NCI-H1105 (cell line): ENCODE data around the gene OLFM3.

Experiments
- DNase-seq: peaks from one replicate; lab custom pipeline; 2025; lab: John Stamatoyannopoulos, UW

The OLFM3 gene

GRCh38 chr1:101996825-101997465, at the start of gene OLFM3:
OLFM3 (minus strand) TSS chr1:101996926.
- peak; percentile 59 for DNase-seq

GRCh38 chr1:102045752-102046151, 49.0 kb upstream of the OLFM3 start:
- DNase-seq: no peak

DNA sequence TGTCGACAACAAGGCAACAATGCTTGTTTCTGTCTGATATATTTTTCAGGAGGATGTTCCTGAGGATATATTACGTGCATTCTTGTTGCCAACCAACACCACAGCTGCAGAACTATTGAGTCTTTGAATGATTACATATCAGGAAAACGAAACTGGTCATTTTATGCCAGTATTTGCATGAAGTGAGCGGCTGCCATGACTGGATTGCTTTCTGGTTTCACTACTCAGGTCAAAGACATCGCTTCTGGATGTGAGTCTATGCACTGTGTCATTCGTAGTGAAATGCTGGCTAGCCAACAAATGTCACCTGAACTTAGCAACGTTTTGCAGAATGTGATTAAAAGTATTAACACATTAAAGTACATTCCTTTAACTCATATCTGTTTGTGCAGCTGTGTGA, 35.8 kb upstream of the OLFM3 start:
- DNase-seq: no peak

GRCh38 chr1:102019530-102019929, 22.8 kb upstream of the OLFM3 start:
- no peak for DNase-seq

- no peak for DNase-seq
Measured at GRCh38 chr1:102015728-102016127, 19.0 kb upstream of the OLFM3 start.

DNA sequence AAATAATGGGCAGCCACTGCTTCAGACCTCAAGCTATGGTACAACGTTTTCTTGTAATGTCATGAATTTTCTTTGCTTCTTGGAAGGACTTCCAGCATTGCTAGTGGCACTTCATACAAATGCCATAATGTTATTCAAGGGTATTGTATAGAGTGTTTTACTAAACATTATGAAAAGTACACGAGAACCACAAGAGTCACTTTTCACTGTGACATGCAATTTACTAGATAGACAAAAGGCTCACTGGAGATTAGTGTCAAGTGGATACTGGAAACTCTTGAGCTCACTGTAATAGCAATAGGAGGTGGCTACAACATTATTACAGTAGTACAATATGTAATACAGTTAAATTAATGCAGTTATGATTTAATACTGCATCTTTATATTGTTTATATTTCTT, 5.3 kb upstream of the OLFM3 start:
- peak; percentile 55 for DNase-seq

DNA sequence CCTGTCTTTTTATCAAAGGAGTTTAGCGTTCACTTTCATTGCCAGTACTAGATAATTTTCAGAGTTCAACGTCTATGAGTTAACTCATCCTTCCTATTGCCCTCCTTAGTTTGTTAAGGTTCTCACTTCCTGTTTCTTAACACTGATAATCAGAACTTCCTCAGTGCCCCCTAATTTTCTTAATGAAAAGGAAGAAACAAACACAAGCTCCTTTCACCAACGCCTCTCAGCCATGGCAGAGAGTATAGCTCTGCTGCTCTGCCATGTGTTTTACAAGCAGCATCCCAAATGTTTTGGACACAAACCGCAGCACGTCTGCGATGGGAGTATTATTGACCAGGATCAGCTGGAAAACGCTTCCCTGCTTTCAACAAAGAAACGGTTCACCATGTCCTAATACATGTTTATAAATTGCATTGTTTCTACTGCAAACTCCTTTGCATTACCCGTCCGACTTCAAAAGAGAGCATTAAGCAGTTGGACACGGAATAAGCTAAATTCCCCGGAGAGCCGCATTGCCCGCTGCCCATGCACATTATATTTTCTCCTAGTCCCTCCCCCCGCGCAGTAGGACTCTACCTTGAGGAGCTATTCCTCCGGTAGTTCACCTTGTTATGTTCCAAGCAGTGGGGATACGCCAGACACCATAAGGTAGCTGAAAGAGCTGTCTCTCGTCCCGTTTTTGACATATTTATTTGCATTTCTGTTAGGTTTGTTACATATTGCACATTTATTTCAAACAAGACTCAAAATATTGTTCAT, 561 bp downstream of the OLFM3 start:
- DNase-seq: peak; percentile 12

GRCh38 chr1:101993710-101994109, 3.0 kb downstream of the OLFM3 start:
- DNase-seq: no peak

DNA sequence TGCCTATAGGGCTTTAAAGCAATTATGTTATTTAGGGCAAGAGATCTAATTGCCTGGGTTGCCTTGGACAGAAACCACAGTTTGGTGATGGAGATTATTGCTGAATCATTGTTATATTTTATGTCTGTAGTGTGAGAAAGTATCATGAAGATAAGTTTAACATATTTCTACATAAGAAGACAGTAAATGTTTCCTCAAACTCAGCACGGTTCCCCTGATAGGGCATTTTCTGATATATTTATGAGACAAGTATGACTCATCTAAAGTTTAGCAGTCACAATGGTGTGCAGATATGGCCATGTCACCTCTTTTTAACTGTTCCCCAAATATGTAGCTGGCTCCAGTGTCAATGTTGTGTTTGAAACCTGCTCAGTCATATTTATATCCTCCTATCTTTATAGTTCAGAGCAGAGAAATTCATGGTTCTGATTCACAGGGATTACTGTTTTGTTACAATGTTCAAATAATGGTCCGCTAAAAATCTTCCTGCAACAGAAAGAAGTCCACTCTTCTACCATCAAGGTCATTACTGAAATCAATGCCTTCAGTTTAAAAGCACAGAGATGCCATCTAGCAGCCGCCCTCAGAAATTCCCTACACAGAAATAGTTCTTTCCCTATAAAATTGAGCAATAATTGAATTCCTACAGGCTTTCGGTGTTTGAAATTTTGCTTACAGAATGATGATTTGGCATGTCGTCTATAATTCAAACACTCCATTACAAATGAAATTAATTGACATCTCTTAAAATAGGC, 3.7 kb downstream of the OLFM3 start:
- DNase-seq: no peak

DNA sequence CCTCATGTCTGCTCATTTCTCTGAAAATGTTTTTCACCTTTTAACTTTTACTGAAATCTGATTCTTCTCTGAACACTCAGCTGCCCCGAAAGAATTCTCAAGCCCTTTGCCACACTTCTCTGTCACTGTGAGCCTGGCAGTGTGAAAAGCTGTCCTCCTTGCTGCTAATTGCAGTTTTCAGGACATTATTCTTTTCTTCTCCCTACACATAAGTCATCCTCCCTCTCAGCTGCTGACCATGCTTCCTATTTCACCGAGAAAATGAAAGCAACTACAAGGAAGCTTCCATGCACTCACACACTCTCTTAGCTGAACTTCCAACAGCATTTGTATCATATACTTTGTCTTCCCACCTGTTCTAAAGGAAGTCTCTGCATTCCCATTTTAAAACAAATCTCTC, 15.8 kb downstream of the OLFM3 start:
- DNase-seq: no peak

DNA sequence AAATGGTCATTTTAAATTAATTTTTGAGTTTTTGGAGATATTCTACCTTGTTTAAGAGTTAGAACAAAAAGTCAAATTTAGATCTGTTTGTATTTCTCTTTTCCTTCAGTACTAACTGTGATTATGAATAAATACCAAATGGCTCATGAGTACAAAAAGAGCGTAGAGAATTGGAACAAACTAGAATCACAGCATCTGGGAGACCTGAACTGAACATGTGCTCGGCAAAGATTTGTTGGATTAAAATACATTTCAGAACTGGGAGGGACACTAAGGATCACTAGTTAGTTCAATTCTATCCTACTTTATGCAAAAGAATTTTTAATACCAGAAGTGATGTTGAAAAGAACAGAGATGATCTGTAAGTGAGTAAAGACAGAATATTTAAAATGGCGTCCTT, 19.5 kb downstream of the OLFM3 start:
- DNase-seq: no peak

DNA sequence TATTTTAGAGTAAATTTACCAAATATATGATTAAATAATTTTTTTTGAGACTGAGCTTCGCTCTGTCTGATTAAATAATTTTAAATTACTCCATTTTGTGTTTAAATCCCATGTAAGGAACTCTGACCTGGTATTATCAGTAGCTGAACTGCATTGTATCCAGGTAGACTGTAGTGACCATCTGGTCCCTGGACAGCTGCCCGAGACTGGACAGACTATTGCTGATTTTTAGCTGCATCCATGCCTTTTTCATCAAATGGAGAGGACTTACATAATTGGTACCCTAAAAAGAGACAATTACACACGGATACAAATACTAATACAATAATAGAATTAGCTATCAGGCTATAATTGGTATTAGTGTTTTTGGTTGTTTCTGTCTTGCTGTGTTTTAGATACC, 20.6 kb downstream of the OLFM3 start:
- DNase-seq: no peak

DNA sequence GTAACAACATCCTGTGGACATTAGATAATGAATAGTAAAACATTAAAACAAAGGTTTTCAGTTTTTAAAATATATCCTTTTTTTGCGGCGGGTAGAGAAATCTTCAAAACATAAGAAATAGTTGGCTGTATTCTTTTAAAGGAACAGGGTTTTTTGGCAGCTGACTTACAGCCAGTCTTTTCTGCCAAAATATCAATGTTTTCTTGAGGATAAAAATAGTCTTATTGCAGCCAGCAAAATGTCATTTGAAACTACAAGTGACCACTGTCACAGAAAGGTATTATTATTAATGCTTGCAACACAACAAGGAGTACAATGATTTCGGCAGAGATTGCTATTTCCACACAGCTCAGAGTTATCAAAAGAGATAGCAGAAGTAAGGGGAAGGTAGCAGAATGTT, 21.4 kb downstream of the OLFM3 start:
- no peak for DNase-seq

- DNase-seq: no peak
Measured at GRCh38 chr1:101974599-101975274, 22.0 kb downstream of the OLFM3 start.

- no peak for DNase-seq
Measured at GRCh38 chr1:101971304-101971703, 25.4 kb downstream of the OLFM3 start.

DNA sequence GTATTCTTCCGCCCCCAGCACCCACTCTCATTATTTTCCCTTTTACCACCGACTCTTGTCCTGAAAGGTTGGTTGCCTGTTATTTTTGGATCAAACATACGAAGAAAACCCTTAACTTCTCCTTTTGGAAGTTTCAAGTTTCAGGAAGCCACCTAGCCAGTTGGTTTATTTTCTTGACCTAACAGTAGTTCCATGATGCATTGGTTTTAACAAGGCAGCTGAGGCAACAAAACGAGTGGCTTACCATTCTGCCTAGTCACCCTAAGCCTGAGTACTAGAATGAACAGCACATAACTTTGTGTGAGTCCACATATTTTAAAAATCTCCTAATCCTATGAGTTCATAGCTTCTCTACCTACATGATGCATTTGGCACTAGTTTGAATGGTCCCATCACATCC, 28.9 kb downstream of the OLFM3 start:
- DNase-seq: no peak

GRCh38 chr1:101965341-101965740, 31.4 kb downstream of the OLFM3 start:
- DNase-seq: no peak

GRCh38 chr1:101964708-101965107, 32.0 kb downstream of the OLFM3 start:
- no peak for DNase-seq

DNA sequence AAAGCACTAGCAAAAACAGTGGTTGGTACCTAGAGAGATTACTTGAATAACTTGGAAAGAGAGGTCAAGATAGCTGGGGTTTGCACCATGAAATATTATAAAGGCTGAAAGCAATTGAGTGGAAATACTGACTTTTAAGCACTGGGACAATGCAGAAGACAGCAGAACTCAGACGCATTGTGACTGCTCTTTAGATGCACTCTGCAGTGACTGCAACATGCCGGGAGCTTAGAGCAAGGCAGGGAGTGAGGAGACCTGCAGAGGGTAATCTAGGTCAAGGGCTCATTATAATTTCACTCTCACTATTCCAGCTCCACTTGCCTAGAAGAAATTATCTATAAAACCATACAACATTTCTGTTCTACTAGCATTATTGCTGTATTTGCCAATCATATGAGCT, 36.6 kb downstream of the OLFM3 start:
- no peak for DNase-seq

GRCh38 chr1:101959456-101959855, 37.3 kb downstream of the OLFM3 start:
- no peak for DNase-seq

GRCh38 chr1:101957771-101958170, 39.0 kb downstream of the OLFM3 start:
- DNase-seq: no peak

DNA sequence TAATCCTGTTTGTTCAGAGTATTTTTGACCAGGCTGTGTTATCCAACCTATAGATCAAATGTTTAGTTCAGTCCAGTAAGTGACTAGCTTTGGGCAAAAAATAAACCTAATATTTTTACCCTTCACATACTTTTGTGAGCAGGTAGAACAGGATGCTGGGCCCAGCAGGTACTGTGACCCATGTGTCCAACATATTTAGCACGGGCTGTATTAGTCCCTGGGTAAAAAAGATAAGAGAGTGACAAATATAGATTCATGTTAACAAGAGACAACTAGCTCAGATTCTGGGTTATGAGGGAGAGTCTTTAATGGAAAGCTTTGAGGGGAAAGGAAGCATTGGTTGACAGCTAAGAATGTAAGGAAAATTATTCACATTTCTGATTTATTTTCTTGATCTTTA, 43.1 kb downstream of the OLFM3 start:
- no peak for DNase-seq

GRCh38 chr1:101945884-101946283, 50.8 kb downstream of the OLFM3 start:
- DNase-seq: no peak
